K562 (cell line): ENCODE results near the gene FMN1. TPM values are rescaled to one million over a fixed set of nuclear protein-coding genes. Genes with fewer than 3 reads are reported as not detected.

Source experiments
- ATAC-seq: fragments of 200-7000 bp; cut with Tn5 transposase; 3 replicates; pipeline ENCODE4 v1.9.1; 2020; ENCODE audit warnings: moderate library complexity
- BruUV-seq: library from RNA; stranded (reverse); fragments of 400-500 nt; replicated peaks from 2 replicates; lab custom pipeline; 2021; lab: Mats Ljungman, UMichigan
- CTCF ChIA-PET: fragments of 300-600 bp; formaldehyde crosslinking; extraction: SDS; loops from one replicate; lab custom pipeline; 2021; ENCODE audit warnings: low intra/inter-chr PET ratio; lab: Yijun Ruan, JAX
- POLR2A ChIA-PET: fragments of 300-600, 350-650 bp; sonication (Branson Sonifier 250); formaldehyde crosslinking; extraction: SDS; loops from one replicate; lab custom pipeline; 2021; ENCODE audit warnings: antibody characterized with exemption, inconsistent platforms; lab: Yijun Ruan, JAX
- DNase-seq, 4 experiments: peaks; one replicate each; pipeline versions ENCODE4 v3.0.0 to v3.0.0-alpha.2; 2011 to 2018; ENCODE audit warnings: low spot score in 3 of 4, mixed read lengths in 3 of 4; ENCODE audit errors: extremely low read depth in 1 of 4
- FAIRE-seq: peaks from 2 replicates; lab custom pipeline; 2011; peaks lifted over from hg19 to GRCh38; lab: Jason Lieb, UNC
- H2AFZ ChIP-seq: 2 replicates; pipeline ENCODE4 v1.6.0; 2011; ENCODE audit warnings: low read depth, low read length, control low read depth, inconsistent platforms
- H3K27ac ChIP-seq: fragments of 200-600 bp; 3 replicates; pipeline ENCODE4 v1.8.0; 2011; ENCODE audit warnings: low read depth, mild to moderate bottlenecking, control low read depth, inconsistent platforms, low read length, moderate library complexity, mixed read lengths; ENCODE audit errors: extremely low read depth
- H3K27me3 ChIP-seq, 2 experiments: fragments of 300-600 bp in 1 of 2; 2 replicates in 1 of 2; 3 replicates in 1 of 2; pipeline versions ENCODE4 v1.6.0 to v1.8.0; 2011; ENCODE audit warnings: inconsistent platforms in 2 of 2, low read length in 2 of 2, mild to moderate bottlenecking in 1 of 2, mixed read lengths in 1 of 2, moderate library complexity in 1 of 2; ENCODE audit not compliant: control insufficient read depth in 2 of 2, insufficient read depth in 2 of 2
- H3K36me3 ChIP-seq: fragments of 300-600 bp; 3 replicates; pipeline ENCODE4 v1.8.0; 2011; ENCODE audit warnings: mild to moderate bottlenecking, low read length, inconsistent platforms; ENCODE audit not compliant: control insufficient read depth, insufficient read depth
- H3K4me1 ChIP-seq, 2 experiments: fragments of 200-600 bp in 1 of 2; replicated peaks in 1 of 2; 2 replicates in 1 of 2; 3 replicates in 1 of 2; pipeline versions ENCODE4 v1.5.1 to v1.8.0; 2011; ENCODE audit warnings: inconsistent platforms in 2 of 2, low read length in 2 of 2, mild to moderate bottlenecking in 1 of 2, mixed read lengths in 1 of 2, moderate library complexity in 1 of 2; ENCODE audit not compliant: control insufficient read depth in 2 of 2, insufficient read depth in 2 of 2
- H3K4me2 ChIP-seq: 2 replicates; pipeline ENCODE4 v1.6.1; 2011; ENCODE audit warnings: low read length, control low read depth, inconsistent platforms, mixed read lengths; ENCODE audit not compliant: insufficient read depth
- H3K4me3 ChIP-seq: fragments of 200-600 bp; sonication (generic), shearing (Covaris generic); 2 replicates; pipeline ENCODE4 v1.5.1; 2016; ENCODE audit warnings: control low read depth, inconsistent platforms
- H3K79me2 ChIP-seq: fragments of 200-600 bp; 3 replicates; pipeline ENCODE4 v1.8.0; 2011; ENCODE audit warnings: low read length, inconsistent platforms; ENCODE audit not compliant: control insufficient read depth, insufficient read depth
- H3K9ac ChIP-seq, 2 experiments: 2 replicates each; pipeline versions ENCODE4 v1.6.0 to v1.6.1; 2011; ENCODE audit warnings: low read depth in 2 of 2, low read length in 2 of 2, control low read depth in 1 of 2, inconsistent platforms in 1 of 2, mild to moderate bottlenecking in 1 of 2, mixed read lengths in 1 of 2; ENCODE audit not compliant: insufficient read depth in 1 of 2
- H3K9me1 ChIP-seq: one replicate; pipeline ENCODE4 v1.6.0; 2011; ENCODE audit warnings: inconsistent platforms, mild to moderate bottlenecking, low read length, moderate library complexity; ENCODE audit not compliant: control insufficient read depth, insufficient read depth
- H3K9me3 ChIP-seq: replicated peaks from 2 replicates; pipeline ENCODE4 v1.5.1; 2011; ENCODE audit warnings: low read depth, low read length, inconsistent platforms; ENCODE audit not compliant: control insufficient read depth, insufficient read depth
- H4K20me1 ChIP-seq: replicated peaks from 2 replicates; pipeline ENCODE4 v1.6.1; 2011; ENCODE audit warnings: low read length, inconsistent platforms, mixed read lengths; ENCODE audit not compliant: control insufficient read depth, insufficient read depth
- CSDE1 ChIP-seq, 2 experiments: fragments of 450-650 bp; IDR thresholded peaks; 2 replicates each; pipeline ENCODE4 v1.6.1; 2016; ENCODE audit warnings: mild to moderate bottlenecking in 1 of 2
- GMEB1 ChIP-seq: fragments of 250-450 bp; sonication (Bioruptor Pico); IDR thresholded peaks from 2 replicates; pipeline ENCODE4 v1.4.0; 2020; ENCODE audit warnings: mild to moderate bottlenecking
- NCOA1 ChIP-seq: fragments of 450-650 bp; IDR thresholded peaks from 2 replicates; pipeline ENCODE4 v1.6.1; 2016; ENCODE audit warnings: low read depth
- PTTG1 ChIP-seq: fragments of 450-650 bp; IDR thresholded peaks from 2 replicates; pipeline ENCODE4 v1.6.1; 2016; ENCODE audit warnings: low read depth, mild to moderate bottlenecking, missing genetic modification characterization, missing compliant biosample characterization
- SMARCC2 ChIP-seq: fragments of 450-650 bp; IDR thresholded peaks from 2 replicates; pipeline ENCODE4 v1.6.1; 2017; ENCODE audit warnings: antibody characterized with exemption, moderate library complexity, mild to moderate bottlenecking, low read depth
- SRSF1 ChIP-seq: fragments of 200-400 bp; formaldehyde crosslinking; IDR thresholded peaks from 2 replicates; pipeline ENCODE4 v1.6.1; 2017; ENCODE audit warnings: mild to moderate bottlenecking, low read depth, low read length, moderate library complexity
- TFAM ChIP-seq: fragments of 250-450 bp; sonication (Bioruptor Pico); conservative IDR thresholded peaks from 2 replicates; pipeline ENCODE4 v1.5.0; 2021; ENCODE audit warnings: mild to moderate bottlenecking, moderate library complexity
- ZNF232 ChIP-seq: sonication (generic); formaldehyde crosslinking; IDR thresholded peaks from 2 replicates; pipeline ENCODE4 v1.8.0; 2022; ENCODE audit warnings: mild to moderate bottlenecking, missing genetic modification reagents
- WGBS: fragments of 100-300 bp; shearing (Covaris generic); methylation state at CpG from one replicate; pipeline ENCODE4 v1.1.6; 2016; ENCODE audit warnings: low coverage, mixed read lengths; ENCODE audit not compliant: insufficient coverage; ENCODE audit errors: missing lambda C conversion rate; 5-methylcytosine and 5-hydroxymethylcytosine counted together
- in situ Hi-C: fragments of 300-500 bp; cut with MboI; formaldehyde crosslinking; loops from 4 replicates; pipeline ENCODE4 v1.15.0; 2018; ENCODE audit warnings: inconsistent platforms, mixed read lengths
- intact Hi-C: fragments of 100-400 bp; cut with micrococcal nuclease; formaldehyde crosslinking; loops from 2 replicates; pipeline ENCODE4 v1.14.2; 2022
- polyA plus RNA-seq, 8 experiments: library from polyadenylated mRNA; depleted of rRNA in 4 of 8; stranded (reverse) in 5 of 8; unstranded in 3 of 8; fragments of >200 nt; fragmentation: Nextera tagmentation in 2 of 8; fragmentation: Illumina TruSeq in 1 of 8; extraction: Ambion mirVana in 2 of 8; extraction: Trizol in 1 of 8; gene quantifications; 2 replicates each; pipeline versions ENCODE4 v1.2.1 to v1.2.3, GENCODE V29; 2011 to 2014; ENCODE audit warnings: inconsistent platforms in 1 of 8, missing spikeins in 1 of 8
- total RNA-seq, 7 experiments: library from RNA; depleted of rRNA in 6 of 7; stranded (reverse); fragments of >200 nt in 6 of 7; fragmentation: Illumina TruSeq in 2 of 7; extraction: Trizol in 2 of 7; gene quantifications; 2 replicates each; pipeline versions ENCODE4 v1.2.1 to v1.2.3, GENCODE V29; 2011 to 2021; ENCODE audit warnings: low replicate concordance in 1 of 7

The FMN1 gene
- total and polyA plus RNA-seq, 9 of the 15 experiments (the other 6 are each of a cell fraction or from before 2014, with no cell fraction given), result 0.03 to 0.07 (median 0.04) TPM; not detected in 6

GRCh38 chr15:33190539-33190938, 4.0 kb downstream of the FMN1 start:
- in situ Hi-C loops, result no loop called here
- no peak overlapping the region for H3K27ac ChIP-seq
- ChIA-PET POLR2A (no interaction called here), CTCF (no interaction called here)
- no peaks in the 10 kb centered on the region for H3K9me1 ChIP-seq
- 2% methylated on average over 9 of the region's 9 CpGs for WGBS
- H3K9ac ChIP-seq, result no peak overlapping the region
- intact Hi-C loops, result no loop called here
- H3K27me3 ChIP-seq, result 0 out of 5 replicates have a peak, but pooled peaks cover 0 to 3% of the 10 kb centered on the region in 2 experiments
- no peak overlapping the region for H3K4me2 ChIP-seq
- H3K79me2 ChIP-seq, result no peaks in the 10 kb centered on the region
- no peaks in the 10 kb centered on the region for H3K36me3 ChIP-seq
- H3K4me3 ChIP-seq, result no peak overlapping the region
- no peak for FAIRE-seq
- ATAC-seq, result no peak
- H3K4me1 ChIP-seq, result peaks cover 5 to 8% of the 10 kb centered on the region in 2 experiments; a peak in 3 of 5 replicates
- H3K9me3 ChIP-seq, result no peaks in the 10 kb centered on the region
- DNase-seq, result no peak
- BruUV-seq, result no TSS peak
- TF ChIP-seq ZNF232, result no peak
- no peak for TF ChIP-seq SRSF1
- no peak for TF ChIP-seq NCOA1
- no peak for TF ChIP-seq SMARCC2
- no peak for TF ChIP-seq PTTG1 (tag)
- no peak for TF ChIP-seq CSDE1 (IDR thresholded peaks at IDR 0.05)
- TF ChIP-seq TFAM (CRISPR knock-in tag), result no peak
- no peak for TF ChIP-seq GMEB1 (CRISPR knock-in tag)
- H4K20me1 ChIP-seq, result no peaks in the 10 kb centered on the region
- H2AFZ ChIP-seq, result no peak overlapping the region
